AML-193 (cell line): ENCODE results near the gene GRK2.
"Not testable (repeated sequence)": the region's sequence is repeated elsewhere in the genome, so short reads cannot be mapped to it uniquely, and the experiment has no call there.

Experiments
- DNase-seq, 2 experiments: peaks; one replicate each; lab custom pipeline; 2025; lab: John Stamatoyannopoulos, UW

GRK2 gene

DNA sequence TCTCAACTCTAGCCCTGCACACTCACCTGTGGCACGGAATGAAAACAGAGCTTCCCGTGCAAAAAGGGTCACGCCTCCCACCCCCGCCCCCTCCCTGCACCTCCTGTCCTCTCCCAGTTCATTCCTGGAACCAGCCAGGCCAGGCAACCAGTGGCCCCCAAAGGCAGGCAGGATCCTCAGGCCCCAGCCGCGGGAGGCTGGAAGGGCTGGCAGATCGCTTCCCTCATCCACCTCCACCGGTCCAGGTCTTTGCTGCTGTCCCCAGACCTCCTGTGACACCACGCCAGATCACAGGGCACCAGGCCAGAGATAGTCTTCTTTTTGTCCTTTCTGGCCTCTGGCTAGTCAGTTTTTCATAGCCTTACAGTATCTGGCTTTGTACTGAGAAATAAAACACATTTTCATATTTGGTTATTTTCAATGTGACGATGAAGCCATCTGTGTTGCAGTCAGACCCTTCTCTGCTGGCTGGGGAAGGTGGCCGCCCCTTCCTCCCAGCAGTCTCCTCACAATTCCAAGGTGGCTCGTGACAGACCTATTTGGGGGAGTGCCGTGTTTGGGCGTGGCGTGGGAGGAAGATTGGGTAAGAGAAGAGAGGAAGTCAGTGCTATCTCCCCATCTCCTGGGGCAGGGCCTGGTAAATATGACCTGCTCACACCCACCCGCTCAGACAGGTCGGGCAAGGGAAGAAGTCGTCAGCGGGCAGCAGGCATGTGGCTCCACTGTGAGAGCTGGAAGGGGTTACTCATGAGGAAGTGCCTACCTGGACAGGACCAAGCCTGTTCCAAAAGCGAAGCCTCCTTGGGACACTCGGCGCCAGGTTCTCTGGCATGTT, 46.1 kb downstream of the GRK2 start:
- DNase-seq = peak; percentile 35 to 46

- no peak for DNase-seq
Observed at GRCh38 chr11:67313125-67313890, 47.0 kb downstream of the GRK2 start.

DNA sequence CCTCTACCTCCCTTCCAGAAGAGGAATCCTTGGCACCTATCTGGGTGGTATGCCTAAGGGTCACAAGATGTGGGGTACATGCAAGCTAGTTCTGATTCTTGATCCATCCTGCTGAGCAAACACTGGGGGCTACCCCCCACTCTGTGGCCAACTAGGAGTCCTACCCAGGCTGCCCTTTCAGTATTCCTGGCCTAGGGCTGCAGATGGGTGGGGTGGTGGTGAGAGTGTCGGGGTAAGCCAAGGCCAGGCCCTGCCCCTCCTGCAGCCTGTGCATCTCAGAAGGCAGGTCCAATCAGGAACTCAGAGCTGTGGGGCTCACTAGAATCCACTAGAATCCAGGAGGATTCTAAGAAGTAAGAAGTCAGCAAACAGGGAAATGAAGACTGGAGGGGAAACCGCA, 47.9 kb downstream of the GRK2 start:
- DNase-seq = no peak

- DNase-seq = no peak
Observed at GRCh38 chr11:67315325-67315909, 49.1 kb downstream of the GRK2 start.

GRCh38 chr11:67316882-67317204, 50.6 kb downstream of the GRK2 start:
- no peak for DNase-seq

DNA sequence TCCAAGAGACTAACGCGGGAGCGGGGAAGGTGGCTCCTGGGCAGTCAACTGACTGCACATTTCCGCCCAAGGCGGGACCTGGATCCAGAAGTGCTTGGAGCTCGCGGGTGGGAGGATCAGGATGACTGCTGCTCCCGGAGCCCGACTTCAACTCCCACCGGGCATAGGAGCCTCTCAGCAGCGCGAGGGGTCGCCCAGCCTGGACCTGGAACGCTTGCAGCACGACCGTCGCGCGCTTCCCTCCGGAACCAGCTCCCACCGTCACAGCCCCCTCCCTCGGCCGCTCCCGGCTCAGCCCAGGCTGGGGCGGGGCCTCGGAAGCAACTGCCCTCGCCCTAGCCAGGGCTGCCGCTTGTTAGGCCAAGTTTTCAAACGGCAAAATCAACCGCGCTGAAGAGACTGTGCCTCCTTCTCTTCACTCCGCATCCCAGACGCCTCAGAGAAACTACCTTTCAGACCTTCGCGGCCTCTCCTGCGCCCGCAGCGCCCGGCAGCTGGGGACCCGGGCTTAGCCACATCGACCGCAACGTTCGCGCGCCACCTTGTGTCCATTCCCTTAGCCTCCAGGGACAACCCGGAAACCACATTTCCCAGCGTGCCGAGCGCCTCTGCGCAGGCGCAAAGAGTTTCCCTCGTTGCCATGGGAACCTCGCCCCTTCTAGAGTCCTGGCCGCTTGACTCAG, 51.1 kb downstream of the GRK2 start:
- DNase-seq = peak; percentile 92 to 94

GRCh38 chr11:67317888-67318555, 51.7 kb downstream of the GRK2 start:
- no peak for DNase-seq

GRCh38 chr11:67318876-67319275, 52.6 kb downstream of the GRK2 start:
- DNase-seq = not testable (repeated sequence)

DNA sequence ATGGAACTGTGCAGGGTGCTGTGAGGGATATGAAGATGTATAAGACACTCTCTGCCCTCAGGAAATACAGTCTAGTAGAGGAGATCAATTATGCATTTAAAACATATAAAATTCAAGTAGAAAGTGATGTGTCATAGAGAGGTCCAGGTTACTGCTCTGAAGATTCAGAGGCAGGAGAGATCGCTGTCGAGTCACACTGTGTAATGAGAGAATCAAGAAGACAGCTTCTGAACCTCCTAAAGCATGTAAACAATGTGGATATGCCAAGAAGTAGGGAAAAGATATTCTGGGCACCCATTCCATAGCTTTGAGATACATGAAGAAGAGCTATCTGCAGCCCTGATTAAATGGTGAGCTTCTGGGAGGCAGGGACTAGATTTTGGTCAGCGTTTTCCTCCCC, 53.7 kb downstream of the GRK2 start:
- no peak for DNase-seq

- DNase-seq = no peak
Observed at GRCh38 chr11:67320691-67321090, 54.4 kb downstream of the GRK2 start.

DNA sequence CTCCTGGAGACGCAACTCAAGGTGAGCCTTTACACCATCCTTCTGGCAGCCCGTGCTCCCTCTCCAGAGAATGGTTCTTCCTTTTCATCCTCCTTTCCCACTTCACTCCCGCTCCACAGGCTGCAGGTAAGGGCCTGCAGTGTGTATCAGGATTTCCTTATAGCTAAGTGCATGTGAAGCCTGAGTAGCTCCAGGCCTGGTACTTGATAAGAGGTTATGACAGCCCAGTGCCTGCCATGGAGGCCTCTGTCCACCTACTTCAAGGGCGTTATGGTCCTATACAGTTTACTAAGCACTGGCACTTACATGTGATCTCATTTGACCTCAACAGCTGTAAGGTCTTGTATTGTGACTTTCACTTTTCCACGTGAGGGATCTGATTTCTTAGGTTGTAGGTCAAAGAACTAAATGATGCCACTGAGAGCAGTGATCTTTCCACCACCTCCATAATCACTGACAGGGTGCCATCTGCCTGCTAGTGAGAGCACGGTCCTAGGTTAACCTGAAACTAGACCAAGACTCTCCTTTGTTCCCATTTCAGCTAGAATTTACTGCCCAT, 55.1 kb downstream of the GRK2 start:
- DNase-seq = no peak

DNA sequence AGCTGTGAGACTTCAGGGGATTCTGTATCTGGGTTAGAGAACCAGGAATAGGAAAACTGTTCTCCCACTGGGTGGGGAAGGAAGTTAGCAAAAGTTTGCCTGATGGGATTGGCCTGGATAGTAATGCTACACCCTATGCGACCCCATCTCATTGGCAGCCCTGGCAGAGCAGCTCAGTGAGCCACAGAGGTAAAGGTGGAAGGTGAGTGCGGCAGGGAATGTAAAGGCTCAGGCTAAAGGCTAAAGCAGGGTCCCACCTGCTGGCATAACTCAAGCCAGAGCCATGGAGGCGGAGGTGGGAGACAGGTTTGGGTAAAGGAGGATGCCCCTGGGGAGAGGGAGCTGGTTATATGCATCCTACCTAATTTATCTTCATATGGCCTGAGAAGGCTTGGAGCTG, 55.8 kb downstream of the GRK2 start:
- DNase-seq = no peak

DNA sequence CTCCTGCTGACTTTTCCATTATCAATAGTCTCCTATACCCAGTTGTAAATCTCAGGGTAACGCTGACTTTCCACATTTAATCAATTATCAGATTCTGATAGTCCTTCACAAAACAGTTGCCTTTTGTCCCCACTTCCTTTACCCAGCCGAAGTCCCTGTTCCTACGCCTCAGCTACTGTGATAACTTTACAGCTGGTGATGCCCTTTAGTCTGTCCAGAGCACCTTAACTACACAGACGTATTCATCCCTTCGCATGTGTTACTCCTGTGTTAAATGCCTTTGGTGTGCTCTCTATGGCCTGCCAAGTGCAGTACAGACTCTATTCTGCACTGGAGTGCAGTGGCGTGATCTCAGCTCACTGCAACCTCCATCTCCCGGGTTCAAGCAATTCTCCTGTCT, 57.3 kb downstream of the GRK2 start:
- DNase-seq = no peak

- no peak for DNase-seq
Observed at GRCh38 chr11:67332081-67332691, 65.9 kb downstream of the GRK2 start.
